CD14-positive monocyte (primary cell): Measurements from ENCODE around the gene SELENOI. TPM values are rescaled to one million over a fixed set of nuclear protein-coding genes. Genes with fewer than 3 reads are reported as not detected.

Experiments used
- DNase-seq, 3 donors: peaks; one replicate each; pipeline ENCODE4 v3.0.0-alpha.2; 2011 to 2022
- H2AFZ ChIP-seq: 2 replicates; pipeline ENCODE4 v1.6.0; 2012; ENCODE audit warnings: mild to moderate bottlenecking, low read depth, low read length, inconsistent platforms; ENCODE audit not compliant: insufficient read depth, poor library complexity, severe bottlenecking
- H3K27ac ChIP-seq, 2 donors: 1 replicate in 1 of 2; 2 replicates in 1 of 2; pipeline ENCODE4 v1.5.1; 2012 to 2013; ENCODE audit warnings: low read length in 2 of 2, control low read depth in 1 of 2, inconsistent platforms in 1 of 2, low read depth in 1 of 2, mild to moderate bottlenecking in 1 of 2
- H3K27me3 ChIP-seq, 2 donors: one replicate each; pipeline versions ENCODE4 v1.6.0 to v1.6.1; 2011 to 2013; ENCODE audit warnings: low read length in 2 of 2; ENCODE audit not compliant: control insufficient read depth in 2 of 2, insufficient read depth in 2 of 2
- H3K36me3 ChIP-seq, 2 donors: replicated peaks in 1 of 2; 1 replicate in 1 of 2; 2 replicates in 1 of 2; pipeline versions ENCODE4 v1.5.1 to v1.6.1; 2012 to 2013; ENCODE audit warnings: low read length in 2 of 2, control low read depth in 1 of 2, inconsistent platforms in 1 of 2, mild to moderate bottlenecking in 1 of 2; ENCODE audit not compliant: insufficient read depth in 2 of 2, control insufficient read depth in 1 of 2
- H3K4me1 ChIP-seq, 2 donors: 1 replicate in 1 of 2; 2 replicates in 1 of 2; pipeline versions ENCODE4 v1.5.1 to v1.6.1; 2012 to 2013; ENCODE audit warnings: low read length in 2 of 2, control low read depth in 1 of 2, inconsistent platforms in 1 of 2, mild to moderate bottlenecking in 1 of 2, moderate library complexity in 1 of 2; ENCODE audit not compliant: insufficient read depth in 2 of 2, control insufficient read depth in 1 of 2
- H3K4me2 ChIP-seq: replicated peaks from 2 replicates; pipeline ENCODE3; 2012; ENCODE audit warnings: low read length, moderate library complexity, mild to moderate bottlenecking; ENCODE audit not compliant: poor library complexity, severe bottlenecking; ENCODE audit errors: extremely low read depth
- H3K4me3 ChIP-seq, 3 experiments: fragments of 200-600 bp in 1 of 3; sonication (generic) in 1 of 3; replicated peaks in 1 of 3; 1 replicate in 2 of 3; 2 replicates in 1 of 3; pipeline ENCODE4 v1.5.1; 2011 to 2013; ENCODE audit warnings: low read length in 3 of 3, mild to moderate bottlenecking in 3 of 3, control low read depth in 2 of 3, low read depth in 2 of 3, inconsistent platforms in 1 of 3, moderate library complexity in 1 of 3
- H3K79me2 ChIP-seq: 2 replicates; pipeline ENCODE4 v1.6.0; 2012; ENCODE audit warnings: mild to moderate bottlenecking, control low read depth, inconsistent platforms, low read length, moderate library complexity; ENCODE audit not compliant: insufficient read depth
- H3K9ac ChIP-seq: 2 replicates; pipeline ENCODE4 v1.6.0; 2017; ENCODE audit warnings: low read length, mild to moderate bottlenecking; ENCODE audit not compliant: insufficient read depth, poor library complexity, severe bottlenecking
- H3K9me3 ChIP-seq, 2 donors: replicated peaks in 1 of 2; 1 replicate in 1 of 2; 2 replicates in 1 of 2; pipeline versions ENCODE4 v1.5.1 to v1.6.1; 2012 to 2013; ENCODE audit warnings: low read length in 2 of 2, control low read depth in 1 of 2; ENCODE audit not compliant: control insufficient read depth in 1 of 2, insufficient read depth in 1 of 2
- H4K20me1 ChIP-seq: 2 replicates; pipeline ENCODE4 v1.6.0; 2012; ENCODE audit warnings: mild to moderate bottlenecking, low read length, control low read depth, moderate library complexity; ENCODE audit not compliant: insufficient read depth
- H3K27ac Mint-ChIP-seq, 7 donors: one replicate each; pipeline ENCODE4 v1.8.0; 2020; ENCODE audit warnings: mild to moderate bottlenecking in 7 of 7, mixed read lengths in 7 of 7, moderate library complexity in 6 of 7, inconsistent platforms in 2 of 7
- H3K27me3 Mint-ChIP-seq, 3 donors: one replicate each; pipeline ENCODE4 v1.8.0; 2021 to 2022; ENCODE audit warnings: low read depth in 3 of 3, mild to moderate bottlenecking in 3 of 3, mixed read lengths in 3 of 3, moderate library complexity in 3 of 3, inconsistent platforms in 1 of 3
- H3K36me3 Mint-ChIP-seq, 2 donors: one replicate each; pipeline ENCODE4 v1.8.0; 2020; ENCODE audit warnings: mixed read lengths in 2 of 2, inconsistent platforms in 1 of 2, mild to moderate bottlenecking in 1 of 2
- H3K4me1 Mint-ChIP-seq: one replicate; pipeline ENCODE4 v1.8.0; 2020; ENCODE audit warnings: mild to moderate bottlenecking, mixed read lengths
- H3K4me3 Mint-ChIP-seq, 2 donors: one replicate each; pipeline ENCODE4 v1.8.0; 2020; ENCODE audit warnings: mild to moderate bottlenecking in 2 of 2, mixed read lengths in 2 of 2, moderate library complexity in 1 of 2
- H3K9me3 Mint-ChIP-seq, 7 donors: one replicate each; pipeline ENCODE4 v1.8.0; 2020 to 2022; ENCODE audit warnings: mixed read lengths in 7 of 7, mild to moderate bottlenecking in 6 of 7, moderate library complexity in 6 of 7, inconsistent platforms in 2 of 7
- CTCF ChIP-seq: fragments of 200-600 bp; IDR thresholded peaks from one replicate; pipeline ENCODE4 v1.8.0; 2022; ENCODE audit warnings: antibody characterized with exemption, mild to moderate bottlenecking
- WGBS: methylation state at CpG from one replicate; pipeline ENCODE4 v1.1.5; 2013; ENCODE audit warnings: missing lambda C conversion rate; ENCODE audit not compliant: insufficient coverage; 5-methylcytosine and 5-hydroxymethylcytosine counted together
- intact Hi-C, 2 donors: fragments of 100-400 bp; cut with micrococcal nuclease; formaldehyde crosslinking; loops; one replicate each; pipeline versions ENCODE4 v1.15.0 to v1.15.1; 2023
- polyA plus RNA-seq, 3 donors: library from polyadenylated mRNA; depleted of rRNA in 1 of 3; unstranded in 2 of 3; stranded (reverse) in 1 of 3; fragments of 300-500 nt in 2 of 3; fragments of >200 nt in 1 of 3; fragmentation: Illumina TruSeq in 2 of 3; gene quantifications; 1 replicate in 2 of 3; 2 replicates in 1 of 3; pipeline ENCODE4 v1.2.3, GENCODE V29; 2012 to 2021

The SELENOI gene
- polyA plus RNA-seq, 3 donors: 2.3 to 3.2 (median 2.5) TPM

- Histone ChIP-seq H3K27me3 (peaks cover 0 to 13% of the 10 kb centered on the region in 2 donors), H3K27ac (no peak within 1 kb of the TSS), H4K20me1 (no peaks in the 10 kb centered on the region), H3K9me3 (no peaks in the 10 kb centered on the region), H3K79me2 (no peaks in the 10 kb centered on the region), H3K4me1 (peaks cover 6 to 9% of the 10 kb centered on the region in 2 donors), H3K9ac (no peak within 1 kb of the TSS), H3K4me3 (no peak within 1 kb of the TSS), H3K36me3 (no peaks in the 10 kb centered on the region), H2AFZ (peak within 1 kb of the TSS; percentile 65), H3K4me2 (peak within 1 kb of the TSS; percentile 66)
- intact Hi-C loops: no loop called here
- H3K27ac Mint-ChIP-seq: peak within 1 kb of the TSS in 2 of 7 donors; percentile 57 to 59
- DNase-seq: peak; percentile 15 to 37 (median 25)
- no peaks in the 10 kb centered on the region for H3K9me3 Mint-ChIP-seq
- H3K27me3 Mint-ChIP-seq: peaks cover 10 to 18% (median 17%) of the 10 kb centered on the region in 3 donors
- peak within 1 kb of the TSS; percentile 17 to 81 for H3K4me3 Mint-ChIP-seq
- no peaks in the 10 kb centered on the region for H3K36me3 Mint-ChIP-seq
- no peak for TF ChIP-seq CTCF
- WGBS: 15% methylated on average over 48 of the region's 63 CpGs
- H3K4me1 Mint-ChIP-seq: peaks cover 11% of the 10 kb centered on the region
Measured at GRCh38 chr2:26401739-26402541, 56.0 kb downstream of the SELENOI start, which contains the start of gene DRC1. TSS of gene DRC1 (plus strand) at chr2:26401920. CDS start at chr2:26401990, 70 bp downstream.

GRCh38 chr2:26407526-26407925 lies 61.6 kb downstream of the SELENOI start:
- H3K27ac ChIP-seq: no peak overlapping the region
- TF ChIP-seq CTCF: no peak
- H3K4me1 ChIP-seq: peaks cover 9 to 13% of the 10 kb centered on the region in 2 donors
- H3K9me3 Mint-ChIP-seq: no peaks in the 10 kb centered on the region
- H3K4me2 ChIP-seq: no peak overlapping the region
- no peak for DNase-seq
- H3K36me3 Mint-ChIP-seq: no peaks in the 10 kb centered on the region
- WGBS: 96% methylated on average over 6 of the region's 9 CpGs
- no peaks in the 10 kb centered on the region for H3K36me3 ChIP-seq
- no peaks in the 10 kb centered on the region for H4K20me1 ChIP-seq
- H3K27me3 Mint-ChIP-seq: peaks cover 5 to 9% (median 5%) of the 10 kb centered on the region in 3 donors
- H3K4me3 ChIP-seq: no peak overlapping the region
- H3K4me3 Mint-ChIP-seq: no peak overlapping the region
- no peak overlapping the region for H3K9ac ChIP-seq
- H3K27me3 ChIP-seq: no peaks in the 10 kb centered on the region
- H3K27ac Mint-ChIP-seq: no peak overlapping the region
- H3K4me1 Mint-ChIP-seq: peaks cover 17% of the 10 kb centered on the region
- no peaks in the 10 kb centered on the region for H3K9me3 ChIP-seq
- intact Hi-C loops: no loop called here
- no peak overlapping the region for H2AFZ ChIP-seq
- no peaks in the 10 kb centered on the region for H3K79me2 ChIP-seq
